Measurements from ENCODE around the gene PMFBP1. TPM values are rescaled to one million over a fixed set of nuclear protein-coding genes. Genes with fewer than 3 reads are reported as not detected.
A peak's percentile ranks its signal among the peaks of the same experiment; 100 is the strongest.

PMFBP1 gene
- total and polyA plus RNA-seq, 11 donors, result 0.09 to 0.77 (median 0.12) TPM; not detected in 4

GRCh38 chr16:72094266-72094610 is 77.7 kb downstream of the PMFBP1 start:
- Histone ChIP-seq H3K27me3 (no peaks in the 10 kb centered on the region), H3K4me1 (peaks cover 5 to 35% (median 28%) of the 10 kb centered on the region in 12 donors), H3K27ac (peak overlapping the region; percentile 69 to 96 (median 91)), H3K9me3 (no peaks in the 10 kb centered on the region), H3K4me3 (peak overlapping the region; percentile 63 to 97 (median 86)), H3K36me3 (peaks cover 0 to 52% (median 43%) of the 10 kb centered on the region in 9 donors)
- intact Hi-C loops (cut with DNase I), result loop anchor here in 2 of 10 donors (5.0 to 10.0 kb wide), 3 partner anchors 82 to 199 kb away; partner anchors contain the start of genes DHODH (in 1 of the 2) and IST1 (in 1 of the 2)
- ATAC-seq (peak in 2 of 4 donors; percentile 0 to 4), DNase-seq (no peak)
- WGBS, 4 donors, result 1 to 2% (median 1%) methylated on average over 10 to 11 of the region's 11 CpGs
- TF ChIP-seq CTCF (IDR thresholded peaks at IDR 0.05) (no peak), POLR2A (IDR thresholded peaks at IDR 0.05) (no peak)

- Histone ChIP-seq H3K36me3 (peaks cover 0 to 52% (median 43%) of the 10 kb centered on the region in 9 donors), H3K9me3 (no peaks in the 10 kb centered on the region), H3K27me3 (no peaks in the 10 kb centered on the region), H3K4me3 (peak within 1 kb of the TSS; percentile 65 to 97 (median 86)), H3K27ac (peak within 1 kb of the TSS; percentile 69 to 96 (median 91)), H3K4me1 (peaks cover 5 to 35% (median 28%) of the 10 kb centered on the region in 12 donors)
- 0% methylated on average over 38 to 43 of the region's 43 CpGs for WGBS, 4 donors
- intact Hi-C loops (cut with DNase I), result loop anchor here in 4 of 10 donors (1.0 to 10.0 kb wide), 6 partner anchors 19 to 199 kb away; partner anchors contain the start of genes DHODH (in 3 of the 4) and IST1 (in 1 of the 4)
- ATAC-seq (peak; percentile 99 to 100 (median 100)), DNase-seq (peak; percentile 92 to 96 (median 95))
- TF ChIP-seq CTCF (IDR thresholded peaks at IDR 0.05) (no peak), POLR2A (IDR thresholded peaks at IDR 0.05) (peak; percentile 66 to 84)
Measured at GRCh38 chr16:72093448-72094265, 78.3 kb downstream of the PMFBP1 start, which contains the start of the genes DHX38 and TXNL4B. TSS of gene DHX38 (plus strand) at chr16:72093847. CDS start at chr16:72096158, 2,311 bp downstream. TSS of gene TXNL4B (minus strand) at chr16:72093620. CDS start at chr16:72090749, 2,871 bp downstream.

GRCh38 chr16:72092832-72093447 is 79.0 kb downstream of the PMFBP1 start:
- DNase-seq (no peak), ATAC-seq (peak; percentile 23 to 53 (median 32))
- Histone ChIP-seq H3K27ac (peak overlapping the region; percentile 33 to 96 (median 90)), H3K27me3 (no peaks in the 10 kb centered on the region), H3K4me1 (peaks cover 5 to 35% (median 28%) of the 10 kb centered on the region in 12 donors), H3K9me3 (no peaks in the 10 kb centered on the region), H3K4me3 (peak overlapping the region; percentile 61 to 97 (median 86)), H3K36me3 (peaks cover 0 to 52% (median 43%) of the 10 kb centered on the region in 9 donors)
- intact Hi-C loops (cut with DNase I), result loop anchor here in 4 of 10 donors (1.0 to 10.0 kb wide), 6 partner anchors 18 to 198 kb away; partner anchors contain the start of genes DHODH (in 3 of the 4) and IST1 (in 1 of the 4)
- TF ChIP-seq POLR2A (IDR thresholded peaks at IDR 0.05) (no peak), CTCF (IDR thresholded peaks at IDR 0.05) (no peak)
- WGBS, 4 donors, result 1 to 3% (median 1%) methylated on average over 18 to 22 of the region's 22 CpGs

All from heart left ventricle (tissue), 16 donors.